NCI-H2227 (cell line): ENCODE measurements around the gene PHAF1.

Source experiments
- DNase-seq: peaks from one replicate; lab custom pipeline; 2025; ENCODE audit not compliant: unreplicated experiment; lab: John Stamatoyannopoulos, UW

Gene PHAF1

DNA sequence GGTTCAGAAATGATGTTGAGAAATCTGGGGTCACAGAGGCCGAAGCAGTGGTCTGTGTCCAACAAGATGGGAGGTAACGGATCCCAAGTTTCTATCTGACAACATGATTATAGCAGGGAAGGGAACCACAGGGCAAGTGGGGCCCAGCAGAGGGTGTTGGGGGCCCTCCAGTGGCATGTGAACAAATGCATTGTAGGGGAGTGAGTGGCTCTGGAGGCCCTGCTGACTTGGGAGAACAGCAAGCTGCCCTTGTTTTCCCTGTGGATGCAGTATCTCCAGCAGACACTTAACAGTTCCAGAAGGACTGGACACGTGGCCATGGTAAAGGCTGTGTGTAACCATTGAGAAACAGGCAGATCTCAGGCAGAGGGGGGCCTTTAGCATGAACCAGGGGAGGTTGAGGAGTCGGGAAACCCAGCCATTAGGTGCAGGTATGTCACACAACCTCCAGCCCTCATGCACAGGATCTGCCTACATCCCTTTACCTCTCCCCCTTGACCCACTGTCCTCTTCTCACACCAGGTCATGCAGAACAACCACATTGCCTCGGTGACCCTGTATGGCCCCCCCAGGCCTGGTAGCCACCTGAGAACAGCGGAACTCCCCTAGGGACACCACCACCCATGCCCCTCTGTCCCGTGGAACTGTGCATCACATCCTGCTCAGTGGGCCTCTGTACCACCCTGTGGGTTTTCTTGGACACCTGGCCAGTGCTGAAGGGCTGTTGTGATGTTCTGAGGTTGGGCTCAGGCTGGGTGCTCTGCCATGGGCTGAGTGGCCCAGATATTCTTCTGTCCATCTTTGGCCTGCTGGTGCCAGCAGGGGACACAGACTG is 37.0 kb downstream of the PHAF1 start:
- no peak for DNase-seq

- DNase-seq = no peak
Measured at GRCh38 chr16:67147437-67148140, 37.8 kb downstream of the PHAF1 start.

GRCh38 chr16:67148221-67148620 is 38.5 kb downstream of the PHAF1 start:
- no peak for DNase-seq

DNA sequence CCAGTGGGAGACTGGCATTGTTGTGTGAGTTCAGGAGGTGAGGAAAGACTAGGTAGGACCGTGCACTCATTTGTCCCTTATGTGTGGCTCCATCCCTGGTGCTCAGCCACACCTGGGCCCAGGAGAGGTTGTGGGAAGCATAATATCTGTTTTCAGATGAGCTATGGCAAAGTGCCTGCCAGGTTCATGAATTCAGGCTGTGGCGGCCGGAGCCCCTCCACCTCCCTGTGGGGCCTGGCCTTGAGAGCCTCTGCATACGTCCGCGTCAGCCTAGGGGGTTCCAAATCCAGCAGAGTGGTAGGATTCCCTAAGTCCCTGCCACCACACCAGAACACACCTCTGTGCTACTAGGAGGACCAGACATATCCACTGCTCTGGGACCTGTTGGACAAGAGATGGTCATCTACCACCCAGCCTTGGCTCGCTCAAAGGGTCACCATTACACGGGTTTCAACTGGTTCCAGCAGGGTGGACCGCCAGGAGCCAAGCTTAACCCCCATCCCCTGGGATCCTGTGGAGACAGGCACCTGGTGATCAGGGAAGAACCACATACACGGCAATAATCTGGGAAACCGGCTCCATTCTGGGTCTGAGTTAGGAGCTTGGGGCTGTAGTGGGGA is 39.0 kb downstream of the PHAF1 start:
- DNase-seq = no peak

- DNase-seq = no peak
Measured at GRCh38 chr16:67149276-67150046, 39.7 kb downstream of the PHAF1 start.

DNA sequence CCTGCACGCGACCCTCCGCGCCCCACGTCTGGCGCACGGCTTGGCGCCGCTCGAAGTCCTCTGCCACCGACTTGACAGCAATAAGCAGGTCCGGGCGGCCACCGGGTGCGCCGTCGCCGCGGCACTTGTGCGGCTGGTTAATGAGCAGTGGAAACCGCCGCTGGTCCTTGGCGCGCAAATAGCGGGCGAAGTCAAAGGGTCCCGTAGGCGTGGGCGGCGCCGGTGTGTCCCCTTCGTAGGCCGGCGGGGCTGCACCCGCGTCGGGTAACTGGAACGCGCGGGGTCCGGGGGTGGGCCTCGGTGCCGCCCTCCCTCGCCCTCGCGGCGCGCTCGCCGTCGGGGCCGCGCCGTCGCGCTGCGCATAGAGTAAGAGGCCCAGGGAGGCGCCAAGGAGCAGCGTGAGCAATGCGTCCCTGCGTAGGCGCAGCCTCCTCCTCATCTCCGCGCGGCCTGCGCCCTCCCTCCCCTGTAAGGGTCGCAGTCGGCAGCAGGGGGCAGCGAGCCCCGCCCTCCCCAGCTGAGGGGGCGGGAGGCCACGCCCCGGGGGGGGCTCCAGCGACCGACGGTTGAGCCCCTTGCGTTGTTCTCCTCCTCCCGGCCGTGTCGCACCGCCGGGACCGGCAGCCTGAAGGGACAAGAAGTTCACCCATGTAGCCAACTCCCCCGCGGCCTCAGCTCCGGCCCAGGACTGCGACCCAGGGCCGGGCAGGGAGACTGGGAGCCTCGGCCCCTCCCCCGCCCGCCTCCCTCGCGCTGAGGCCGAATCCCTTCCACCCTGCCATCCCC is 40.5 kb downstream of the PHAF1 start:
- peak; percentile 80 for DNase-seq

GRCh38 chr16:67150833-67151396 is 41.2 kb downstream of the PHAF1 start, which contains the start of gene B3GNT9:
TSS of gene B3GNT9 (minus strand) at chr16:67150998. CDS start at chr16:67150485, 513 bp downstream.
- peak; percentile 84 for DNase-seq

DNA sequence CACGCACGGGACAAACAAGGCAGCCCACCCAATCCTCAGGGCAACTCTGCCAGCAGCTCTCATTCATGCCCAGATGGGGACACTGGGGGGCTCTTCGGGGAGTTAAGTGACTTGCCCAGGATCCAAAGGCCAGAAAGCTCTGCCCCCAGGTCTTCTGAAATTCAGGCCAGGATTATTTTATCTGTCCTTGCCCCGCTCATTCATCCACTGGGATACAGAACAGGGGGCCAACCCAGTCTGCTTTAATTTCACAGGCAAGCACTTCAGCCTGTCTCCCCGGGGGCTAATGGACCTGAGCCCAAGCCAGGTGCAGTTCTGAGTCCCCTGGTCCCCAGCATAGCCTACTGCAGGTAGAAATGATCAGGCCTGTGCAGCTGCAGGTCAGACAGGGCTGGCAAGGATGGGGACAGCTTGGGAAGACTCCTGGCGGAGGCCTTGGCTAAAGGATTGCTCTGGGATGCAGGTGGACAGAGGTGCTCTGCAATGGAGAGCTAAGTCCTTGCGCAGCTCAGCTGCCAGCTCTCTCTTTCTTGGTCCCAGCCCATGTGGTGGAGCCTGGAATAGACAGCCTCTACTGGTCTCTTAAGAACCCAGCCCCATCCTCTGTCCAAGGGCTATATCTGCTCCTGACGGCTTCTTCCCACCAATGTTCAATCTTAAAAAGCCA is 41.8 kb downstream of the PHAF1 start:
- peak; percentile 5 for DNase-seq

DNA sequence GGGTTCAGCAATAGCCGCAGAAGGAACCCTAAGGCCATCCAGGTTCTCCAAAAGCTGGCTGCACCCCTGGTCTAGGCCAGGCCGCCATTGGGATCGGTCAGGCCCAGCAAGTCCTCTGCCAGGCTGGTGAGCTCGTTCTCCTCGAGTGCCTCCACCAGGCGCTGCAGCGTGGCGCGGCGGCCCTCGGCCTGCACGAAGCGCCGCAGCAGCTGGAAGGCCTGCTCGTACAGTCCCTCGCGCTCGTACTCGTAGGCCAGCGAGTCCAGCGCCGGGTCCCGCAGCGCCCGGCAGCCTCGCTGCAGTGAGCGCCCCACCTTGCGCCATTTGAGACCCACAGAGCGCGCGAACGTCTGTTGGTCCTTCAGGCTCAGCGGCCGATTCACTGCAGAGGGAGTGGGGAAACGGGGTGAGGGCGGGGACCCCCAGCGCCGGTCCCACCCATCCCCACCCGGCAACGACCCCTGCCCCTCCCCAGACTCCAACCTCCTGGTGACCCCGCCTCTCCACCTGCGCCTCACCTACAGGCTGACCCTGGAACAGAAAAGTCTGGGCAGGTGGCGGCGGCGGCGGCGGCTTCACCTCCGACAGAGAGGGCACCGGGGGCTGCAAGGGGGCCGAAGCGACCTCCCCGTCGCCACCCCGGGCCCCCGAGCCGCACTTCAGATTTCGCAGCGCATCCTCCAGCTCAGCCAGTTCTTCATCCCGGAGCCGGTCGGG is 45.0 kb downstream of the PHAF1 start:
- peak; percentile 14 for DNase-seq

DNA sequence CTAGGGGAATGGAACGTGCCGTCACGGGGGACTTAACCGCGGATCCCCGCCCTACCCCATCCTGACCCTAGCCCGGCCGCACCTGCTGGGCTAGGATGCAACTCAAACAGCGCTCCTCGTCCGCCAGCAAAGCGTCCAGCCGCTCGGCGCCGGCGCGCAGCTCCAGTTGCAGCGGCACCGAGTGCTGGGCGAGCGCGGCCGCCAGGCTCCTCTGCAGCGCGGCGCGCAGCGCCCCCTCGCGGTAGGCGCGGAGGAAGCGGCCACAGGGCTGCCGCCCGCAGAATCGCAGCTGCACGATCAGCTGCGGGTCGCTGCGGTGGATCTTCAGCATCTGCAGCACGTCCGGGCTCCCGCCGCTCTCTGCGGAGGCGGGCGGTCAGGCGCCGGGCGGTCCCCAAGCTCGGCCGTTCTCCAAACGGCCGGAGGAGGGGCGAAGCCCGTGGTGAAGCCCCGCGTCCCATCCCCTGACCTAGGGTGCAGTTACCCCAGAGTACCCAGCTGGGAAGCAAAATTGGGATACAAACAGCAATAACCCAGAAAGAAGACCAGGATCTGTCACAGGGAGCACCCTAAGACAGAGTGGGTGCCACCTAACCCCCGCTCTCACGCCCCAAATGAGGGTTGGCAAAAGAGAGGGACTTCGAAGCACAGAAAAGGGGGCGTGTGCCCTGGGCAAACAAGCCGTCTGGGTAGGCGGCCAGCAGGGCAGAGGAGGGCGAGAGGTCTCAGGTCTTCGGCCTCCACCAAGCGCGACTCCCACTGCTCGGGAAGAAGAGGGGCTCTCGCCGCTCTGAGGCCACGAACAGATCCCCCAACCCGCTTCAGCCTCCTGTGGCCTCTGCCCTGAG is 45.8 kb downstream of the PHAF1 start:
- DNase-seq = peak; percentile 86

GRCh38 chr16:67156143-67156844 is 46.6 kb downstream of the PHAF1 start:
- no peak for DNase-seq

GRCh38 chr16:67157106-67157748 is 47.5 kb downstream of the PHAF1 start:
- no peak for DNase-seq

DNA sequence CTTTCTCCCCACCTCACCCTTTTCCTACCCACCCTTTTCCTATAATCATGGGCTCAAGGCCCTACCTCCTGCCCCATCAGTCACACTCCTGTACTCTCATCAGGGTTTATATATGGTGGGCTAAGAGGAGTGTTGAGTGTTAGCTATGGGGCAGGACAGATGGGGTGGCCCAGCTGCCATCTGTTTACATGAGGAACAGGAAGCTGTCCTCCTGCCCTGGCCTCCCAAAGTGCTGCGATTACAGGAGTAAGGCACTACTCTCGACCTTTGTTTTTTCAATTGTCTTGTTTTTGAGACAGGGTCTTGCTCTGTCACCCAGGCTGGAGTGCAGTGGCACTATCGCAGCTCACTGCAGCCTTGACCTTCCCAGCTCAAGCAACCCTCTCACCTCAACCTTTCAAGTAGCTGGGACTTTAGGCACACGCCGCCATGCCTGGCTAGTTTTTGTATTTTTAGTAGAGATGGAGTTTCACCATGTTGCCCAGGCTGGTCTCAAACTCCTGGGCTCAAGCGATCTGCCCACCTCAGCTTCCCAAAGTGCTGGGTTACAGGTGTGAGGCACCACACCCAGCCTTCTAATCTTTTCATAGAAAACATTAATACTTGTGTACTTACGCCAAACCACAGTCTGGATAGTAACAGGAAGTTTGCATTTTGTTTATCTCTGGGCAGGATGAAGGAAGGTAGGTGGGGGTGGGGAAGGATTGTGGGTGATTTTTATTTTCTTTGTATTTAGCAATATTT is 48.3 kb downstream of the PHAF1 start:
- no peak for DNase-seq

- peak; percentile 61 for DNase-seq
Measured at GRCh38 chr16:67158637-67159600, 49.2 kb downstream of the PHAF1 start.

- no peak for DNase-seq
Measured at GRCh38 chr16:67161595-67162058, 51.9 kb downstream of the PHAF1 start.
